ENCODE results near the gene GNAQ. TPM values are rescaled to one million over a fixed set of nuclear protein-coding genes. Genes with fewer than 3 reads are reported as not detected.

Gene GNAQ
- polyA plus RNA-seq, 3 donors = 8.3 to 51.0 (median 9.6) TPM

DNA sequence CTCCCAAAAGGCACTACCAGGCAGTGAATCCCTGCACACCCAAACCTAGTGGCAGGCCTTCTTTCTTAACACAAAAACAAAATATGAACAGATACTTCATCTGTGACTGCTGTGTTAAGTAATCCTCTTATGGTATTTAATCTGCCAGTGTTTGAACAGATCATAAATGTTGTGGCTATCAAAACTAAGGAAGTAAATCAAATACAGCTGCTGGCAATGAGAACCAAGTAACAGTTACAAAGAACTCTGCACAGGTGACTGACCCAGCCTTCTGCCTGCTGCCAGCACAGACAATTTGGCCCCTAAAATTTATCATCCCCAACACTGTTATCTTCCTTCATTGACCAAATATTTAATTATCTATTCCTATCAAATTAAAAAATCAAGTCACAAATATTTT lies 78.0 kb downstream of the GNAQ start:
- Mint-ChIP-seq H3K9me3 (no peaks in the 10 kb centered on the region), H3K27ac (peak overlapping the region in 5 of 7 donors; percentile 30 to 63 (median 37)), H3K36me3 (peaks cover 6 to 12% of the 10 kb centered on the region in 2 donors), H3K27me3 (ENCODE audit: low read depth in 3 of 3) (no peaks in the 10 kb centered on the region), H3K4me1 (peaks cover 70% of the 10 kb centered on the region), H3K4me3 (no peak overlapping the region)
- Histone ChIP-seq H3K27ac (ENCODE audit: low read depth in 1 of 2, low read length in 2 of 2) (peak overlapping the region in 1 of 2 donors; percentile 54), H2AFZ (ENCODE audit: insufficient read depth, low read depth, low read length, poor library complexity, severe bottlenecking) (no peak overlapping the region), H3K4me1 (ENCODE audit: control insufficient read depth in 1 of 2, insufficient read depth in 2 of 2, low read length in 2 of 2) (peaks cover 37 to 54% of the 10 kb centered on the region in 2 donors), H4K20me1 (ENCODE audit: insufficient read depth, low read length) (peaks cover 96% of the 10 kb centered on the region), H3K9ac (ENCODE audit: insufficient read depth, low read length, poor library complexity, severe bottlenecking) (no peak overlapping the region), H3K4me2 (replicated peaks; ENCODE audit: extremely low read depth, low read length, poor library complexity, severe bottlenecking) (no peak overlapping the region), H3K36me3 (replicated peaks in 1 of 2; ENCODE audit: control insufficient read depth in 1 of 2, insufficient read depth in 2 of 2, low read length in 2 of 2) (peaks cover 0 to 5% of the 10 kb centered on the region in 2 donors), H3K9me3 (replicated peaks in 1 of 2; ENCODE audit: control insufficient read depth in 1 of 2, insufficient read depth in 1 of 2, low read length in 2 of 2) (no peaks in the 10 kb centered on the region), H3K27me3 (ENCODE audit: control insufficient read depth in 2 of 2, insufficient read depth in 2 of 2, low read length in 2 of 2) (no peaks in the 10 kb centered on the region), H3K79me2 (ENCODE audit: insufficient read depth, low read length) (peaks cover 100% of the 10 kb centered on the region), H3K4me3 (replicated peaks in 1 of 3; ENCODE audit: low read depth in 2 of 3, low read length in 3 of 3) (no peak overlapping the region)
- intact Hi-C loops (cut with micrococcal nuclease) = no loop called here
- no peak for DNase-seq
- TF ChIP-seq CTCF (IDR thresholded peaks at IDR 0.05) = no peak

DNA sequence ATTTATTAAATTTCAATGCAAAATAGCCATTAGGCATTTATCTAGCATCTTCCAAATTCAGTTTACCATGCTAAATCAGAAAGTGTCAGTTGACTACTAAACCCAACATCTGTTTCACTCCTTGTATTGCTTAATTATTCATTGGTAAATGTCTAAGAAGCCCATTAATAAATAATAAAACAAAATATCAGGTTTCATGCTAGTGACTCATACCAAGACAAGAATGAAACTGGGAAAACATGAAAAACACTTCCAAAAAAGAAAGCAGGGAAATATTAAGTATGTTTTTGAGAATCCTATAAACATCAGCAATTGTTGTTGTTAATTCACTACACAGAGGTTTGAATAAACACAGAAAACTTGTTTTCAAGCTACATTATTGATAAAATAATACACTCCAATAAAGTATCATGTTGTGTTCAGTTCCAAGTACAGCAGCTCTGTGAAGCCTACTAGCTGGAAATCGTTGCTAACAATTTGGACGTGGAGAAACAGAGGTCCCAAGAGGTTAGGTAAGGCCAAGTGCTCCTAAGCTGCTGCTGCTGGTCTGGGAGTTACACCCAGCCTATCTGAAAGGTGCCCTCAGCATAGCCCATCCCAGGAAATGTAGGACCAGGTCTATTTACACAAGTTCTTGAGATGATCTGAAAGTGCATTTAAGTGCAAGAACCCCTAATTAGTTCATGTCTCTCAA lies 78.8 kb downstream of the GNAQ start:
- no peak overlapping the region for H3K4me3 ChIP-seq (replicated peaks in 1 of 3; ENCODE audit: low read depth in 2 of 3, low read length in 3 of 3)
- H3K9ac ChIP-seq (ENCODE audit: insufficient read depth, low read length, poor library complexity, severe bottlenecking) = no peak overlapping the region
- Mint-ChIP-seq H3K27me3 (ENCODE audit: low read depth in 3 of 3) (no peaks in the 10 kb centered on the region), H3K36me3 (peaks cover 6 to 12% of the 10 kb centered on the region in 2 donors), H3K4me3 (no peak overlapping the region), H3K4me1 (peaks cover 69% of the 10 kb centered on the region), H3K27ac (peak overlapping the region in 3 of 7 donors; percentile 33 to 58 (median 45)), H3K9me3 (no peaks in the 10 kb centered on the region)
- H3K79me2 ChIP-seq (ENCODE audit: insufficient read depth, low read length) = peaks cover 100% of the 10 kb centered on the region
- peaks cover 0 to 5% of the 10 kb centered on the region in 2 donors for H3K36me3 ChIP-seq (replicated peaks in 1 of 2; ENCODE audit: control insufficient read depth in 1 of 2, insufficient read depth in 2 of 2, low read length in 2 of 2)
- H3K4me1 ChIP-seq (ENCODE audit: control insufficient read depth in 1 of 2, insufficient read depth in 2 of 2, low read length in 2 of 2) = peaks cover 34 to 47% of the 10 kb centered on the region in 2 donors
- no peaks in the 10 kb centered on the region for H3K9me3 ChIP-seq (replicated peaks in 1 of 2; ENCODE audit: control insufficient read depth in 1 of 2, insufficient read depth in 1 of 2, low read length in 2 of 2)
- H3K27ac ChIP-seq (ENCODE audit: low read depth in 1 of 2, low read length in 2 of 2) = peak overlapping the region in 1 of 2 donors; percentile 54
- no peak overlapping the region for H3K4me2 ChIP-seq (replicated peaks; ENCODE audit: extremely low read depth, low read length, poor library complexity, severe bottlenecking)
- no peak for DNase-seq
- peaks cover 96% of the 10 kb centered on the region for H4K20me1 ChIP-seq (ENCODE audit: insufficient read depth, low read length)
- H3K27me3 ChIP-seq (ENCODE audit: control insufficient read depth in 2 of 2, insufficient read depth in 2 of 2, low read length in 2 of 2) = no peaks in the 10 kb centered on the region
- no peak overlapping the region for H2AFZ ChIP-seq (ENCODE audit: insufficient read depth, low read depth, low read length, poor library complexity, severe bottlenecking)
- TF ChIP-seq CTCF (IDR thresholded peaks at IDR 0.05) = no peak
- intact Hi-C loops (cut with micrococcal nuclease) = no loop called here
- WGBS (ENCODE audit: insufficient coverage) = 81% methylated on average over 2 of the region's 2 CpGs

Measured in CD14-positive monocyte (primary cell).